NCI-H510A (cell line): ENCODE data around the gene EPHA8.

Experiments
- DNase-seq: peaks from one replicate; lab custom pipeline; 2025; lab: John Stamatoyannopoulos, UW

The EPHA8 gene

GRCh38 chr1:22536506-22536905 lies 26.8 kb upstream of the EPHA8 start:
- no peak for DNase-seq

GRCh38 chr1:22537441-22538139 lies 25.7 kb upstream of the EPHA8 start:
- no peak for DNase-seq

- DNase-seq: no peak
These were observed 23.7 kb upstream of the EPHA8 start for GRCh38 chr1:22539510-22540118.

GRCh38 chr1:22540337-22540736 lies 23.0 kb upstream of the EPHA8 start:
- DNase-seq: no peak

DNA sequence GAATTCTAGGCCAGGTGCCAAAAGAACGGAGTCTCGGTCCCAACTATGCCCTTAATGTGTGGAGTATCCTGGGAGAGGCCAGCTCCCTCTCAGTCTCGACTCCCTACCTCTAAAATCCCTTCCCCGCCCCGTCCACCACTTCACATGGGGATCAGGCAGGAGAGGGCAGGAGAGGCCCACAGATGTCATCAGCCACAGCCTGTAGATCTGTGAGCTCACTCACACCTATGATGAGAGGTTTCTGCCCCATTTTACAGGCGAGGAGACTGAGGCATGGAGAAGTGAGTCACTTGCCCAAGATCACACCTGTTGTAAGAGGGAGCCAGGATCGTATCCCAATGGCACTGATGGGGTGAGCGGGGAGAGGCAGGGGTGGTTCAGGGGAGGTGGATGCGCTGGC lies 20.4 kb upstream of the EPHA8 start:
- no peak for DNase-seq

GRCh38 chr1:22543679-22544078 lies 19.6 kb upstream of the EPHA8 start:
- no peak for DNase-seq

GRCh38 chr1:22544606-22545005 lies 18.7 kb upstream of the EPHA8 start:
- no peak for DNase-seq

DNA sequence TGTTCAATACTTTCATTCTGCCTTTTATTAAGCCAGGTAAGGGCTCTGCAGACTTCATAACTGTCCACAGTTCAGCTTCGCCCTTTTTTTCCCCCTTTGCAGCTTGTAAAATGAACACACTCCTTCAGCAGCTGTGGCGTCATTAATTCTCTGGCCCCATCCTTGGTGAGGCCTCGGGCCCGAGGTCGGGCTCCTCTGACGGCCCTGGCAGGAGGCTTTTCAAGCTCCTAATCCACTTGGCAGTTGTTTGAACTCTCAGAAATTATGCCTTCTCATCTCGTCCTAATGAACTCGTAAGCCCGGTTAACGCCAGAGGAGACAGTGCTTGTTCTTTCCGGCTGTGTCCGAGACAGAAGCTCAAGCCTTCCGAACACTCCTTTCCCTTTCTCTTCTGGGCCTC lies 18.1 kb upstream of the EPHA8 start:
- no peak for DNase-seq

GRCh38 chr1:22547186-22547817 lies 16.0 kb upstream of the EPHA8 start:
- no peak for DNase-seq

DNA sequence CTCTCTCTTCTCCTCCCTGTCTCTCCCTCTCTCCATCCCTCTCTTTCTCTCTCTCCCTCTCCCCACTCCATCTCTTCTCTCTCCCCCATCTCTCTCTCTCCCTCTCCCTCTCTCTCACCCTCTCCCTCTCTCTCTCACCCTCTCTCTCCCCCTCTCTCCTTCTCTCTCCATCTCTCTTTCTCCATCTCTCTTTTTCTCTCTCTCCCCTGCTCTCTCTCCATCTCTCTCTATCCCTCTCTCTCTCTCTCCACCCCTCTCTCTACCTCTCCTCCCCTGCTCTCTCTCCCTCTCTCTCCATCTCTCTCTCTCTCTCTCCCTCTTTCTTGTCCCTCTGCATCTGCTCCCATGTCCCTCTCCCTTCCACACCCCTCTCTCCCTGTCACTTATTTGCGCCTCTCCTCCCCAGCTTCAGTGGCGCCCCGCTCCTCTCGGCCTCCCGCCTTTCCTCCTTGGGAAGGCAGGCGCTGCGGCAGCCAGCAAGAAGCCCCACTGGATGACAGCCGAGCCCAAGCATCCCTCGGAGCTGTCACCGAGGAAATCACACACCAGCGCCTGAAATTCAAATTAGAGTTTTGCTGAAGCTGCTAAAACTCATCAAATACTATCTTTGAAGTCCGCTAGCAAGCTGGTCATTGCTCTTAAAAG lies 15.3 kb upstream of the EPHA8 start:
- DNase-seq: no peak

DNA sequence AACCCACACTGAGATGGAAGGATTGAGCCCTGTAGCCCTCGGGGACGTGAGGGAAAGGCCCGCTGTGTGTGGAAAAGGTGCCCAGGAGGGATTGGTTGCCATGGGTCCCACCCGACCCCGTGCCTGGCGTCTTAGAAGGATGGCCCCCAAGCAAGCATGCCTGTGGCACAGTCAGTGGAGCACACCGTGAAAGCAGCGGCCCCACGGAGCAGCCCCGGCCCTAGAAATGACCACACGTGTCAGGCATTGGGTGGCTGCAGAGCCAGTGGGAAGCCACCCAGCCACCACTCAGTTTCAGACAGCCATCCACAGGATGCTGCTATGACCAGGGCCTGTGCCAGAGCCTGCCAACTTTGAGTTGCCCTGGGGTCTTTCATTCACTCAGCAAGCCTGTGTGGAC lies 13.3 kb upstream of the EPHA8 start:
- no peak for DNase-seq

DNA sequence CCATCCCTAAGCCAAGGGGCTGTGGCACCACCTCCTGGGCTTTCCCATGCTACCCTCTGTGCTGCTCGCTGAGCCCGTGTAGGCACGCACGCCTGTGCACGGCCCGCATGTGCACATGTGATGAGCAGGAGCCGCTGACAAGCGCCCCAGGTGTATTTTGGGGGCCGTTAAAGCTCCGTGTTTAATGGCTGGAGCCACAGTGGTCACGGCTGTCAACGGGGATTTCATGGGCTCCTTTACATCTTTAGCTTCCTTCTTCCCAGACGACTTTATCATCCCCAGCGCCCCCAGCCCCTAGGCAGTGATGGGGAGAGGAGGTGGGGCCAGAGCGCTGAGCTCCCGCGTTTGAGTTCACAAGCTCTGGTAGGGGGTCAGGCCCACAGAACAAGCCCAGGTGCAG lies 11.7 kb upstream of the EPHA8 start:
- DNase-seq: no peak

- no peak for DNase-seq
These were observed 11.3 kb upstream of the EPHA8 start for GRCh38 chr1:22552021-22552420.

- DNase-seq: no peak
These were observed 10.0 kb upstream of the EPHA8 start for GRCh38 chr1:22553104-22553880.

DNA sequence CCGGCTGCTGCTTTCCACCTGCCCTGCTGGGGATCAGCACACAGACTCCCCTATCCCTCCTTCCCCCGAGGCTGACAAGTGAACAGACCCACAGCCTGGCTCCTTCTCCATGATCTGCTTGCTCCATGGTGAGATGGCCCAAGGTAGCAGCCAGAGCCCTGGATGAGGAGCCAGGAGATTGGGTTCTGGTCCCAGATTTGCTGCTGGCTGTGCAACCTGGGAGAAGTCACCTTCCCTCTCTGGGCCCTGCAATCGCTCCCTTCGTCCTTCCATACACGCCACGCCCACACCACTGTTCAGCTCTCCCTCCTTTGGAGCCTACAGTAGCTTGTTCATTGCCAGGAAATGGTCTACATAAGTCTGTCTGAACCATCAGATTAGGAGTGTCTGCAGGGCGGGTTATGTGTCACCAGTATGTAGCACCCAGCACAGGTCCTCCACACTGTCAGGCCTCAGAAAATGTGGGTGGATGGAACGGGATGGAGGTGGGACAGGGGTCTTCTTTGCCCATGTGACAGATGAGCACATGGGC lies 9.2 kb upstream of the EPHA8 start:
- no peak for DNase-seq

GRCh38 chr1:22555371-22555656 lies 8.0 kb upstream of the EPHA8 start:
- DNase-seq: no peak

- DNase-seq: no peak
These were observed 6.7 kb upstream of the EPHA8 start for GRCh38 chr1:22556391-22557104.

DNA sequence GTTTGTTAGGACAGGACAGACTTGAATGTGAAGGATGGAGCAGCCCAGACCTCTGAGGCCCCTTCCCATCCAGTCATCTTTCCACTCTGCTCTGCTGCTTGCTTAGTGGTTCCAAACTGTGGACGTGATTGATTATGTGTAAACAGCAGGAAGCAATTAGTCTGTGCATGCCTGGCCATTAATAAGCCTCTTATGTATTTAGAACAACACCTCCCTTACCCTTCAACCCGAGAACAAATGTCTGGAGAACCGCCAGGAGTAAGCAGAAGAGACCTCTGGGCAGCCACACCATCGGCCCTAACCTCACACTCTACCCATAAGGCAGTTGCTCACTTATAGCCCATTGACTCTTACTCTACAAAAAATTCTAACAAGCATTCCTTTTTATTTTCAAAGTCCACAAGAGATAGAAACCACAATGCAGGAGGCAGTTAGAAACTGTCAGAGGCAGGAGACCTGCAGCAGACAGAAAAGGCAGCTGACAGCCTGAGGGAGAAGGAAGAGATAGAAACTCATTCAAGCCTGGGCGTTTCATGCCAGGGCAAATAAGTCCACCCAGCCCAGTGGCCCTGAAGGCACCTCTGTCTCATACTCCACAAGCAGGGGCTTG lies 5.8 kb upstream of the EPHA8 start:
- no peak for DNase-seq

- DNase-seq: no peak
These were observed 648 bp downstream of the EPHA8 start for GRCh38 chr1:22563671-22564602.

GRCh38 chr1:22566161-22566560 lies 2.9 kb downstream of the EPHA8 start:
- no peak for DNase-seq
